ENCODE data around the gene SYTL2.

SYTL2 gene

DNA sequence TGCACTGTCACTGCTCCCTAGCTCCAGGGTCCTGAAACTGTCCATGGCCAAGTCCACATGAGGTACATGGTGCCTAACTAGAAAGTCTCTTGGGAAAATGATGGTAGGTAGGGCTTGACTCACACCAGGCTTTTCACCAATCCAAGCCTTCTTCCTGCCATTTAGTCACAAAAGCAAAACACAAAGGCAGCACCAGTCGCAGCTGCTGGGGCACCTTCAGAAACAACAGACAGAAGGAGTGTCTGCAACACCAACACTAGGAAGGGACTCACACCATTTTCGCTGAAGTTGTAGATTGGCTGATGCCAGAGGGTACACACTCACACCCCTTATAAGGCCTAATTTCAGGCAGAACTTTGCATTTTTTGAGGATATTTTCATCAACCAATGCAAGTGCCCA is 55.7 kb downstream of the SYTL2 start:
- no peak overlapping the region for H3K4me3 ChIP-seq (ENCODE audit: low read length)
- TF ChIP-seq, protein P1, sequence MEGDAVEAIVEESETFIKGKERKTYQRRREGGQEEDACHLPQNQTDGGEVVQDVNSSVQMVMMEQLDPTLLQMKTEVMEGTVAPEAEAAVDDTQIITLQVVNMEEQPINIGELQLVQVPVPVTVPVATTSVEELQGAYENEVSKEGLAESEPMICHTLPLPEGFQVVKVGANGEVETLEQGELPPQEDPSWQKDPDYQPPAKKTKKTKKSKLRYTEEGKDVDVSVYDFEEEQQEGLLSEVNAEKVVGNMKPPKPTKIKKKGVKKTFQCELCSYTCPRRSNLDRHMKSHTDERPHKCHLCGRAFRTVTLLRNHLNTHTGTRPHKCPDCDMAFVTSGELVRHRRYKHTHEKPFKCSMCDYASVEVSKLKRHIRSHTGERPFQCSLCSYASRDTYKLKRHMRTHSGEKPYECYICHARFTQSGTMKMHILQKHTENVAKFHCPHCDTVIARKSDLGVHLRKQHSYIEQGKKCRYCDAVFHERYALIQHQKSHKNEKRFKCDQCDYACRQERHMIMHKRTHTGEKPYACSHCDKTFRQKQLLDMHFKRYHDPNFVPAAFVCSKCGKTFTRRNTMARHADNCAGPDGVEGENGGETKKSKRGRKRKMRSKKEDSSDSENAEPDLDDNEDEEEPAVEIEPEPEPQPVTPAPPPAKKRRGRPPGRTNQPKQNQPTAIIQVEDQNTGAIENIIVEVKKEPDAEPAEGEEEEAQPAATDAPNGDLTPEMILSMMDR (IDR thresholded peaks at IDR 0.05; ENCODE audit: insufficient read depth, low read depth, low read length, missing control alignments), result no peak
- DNase-seq (ENCODE audit: low read depth), result no peak

DNA sequence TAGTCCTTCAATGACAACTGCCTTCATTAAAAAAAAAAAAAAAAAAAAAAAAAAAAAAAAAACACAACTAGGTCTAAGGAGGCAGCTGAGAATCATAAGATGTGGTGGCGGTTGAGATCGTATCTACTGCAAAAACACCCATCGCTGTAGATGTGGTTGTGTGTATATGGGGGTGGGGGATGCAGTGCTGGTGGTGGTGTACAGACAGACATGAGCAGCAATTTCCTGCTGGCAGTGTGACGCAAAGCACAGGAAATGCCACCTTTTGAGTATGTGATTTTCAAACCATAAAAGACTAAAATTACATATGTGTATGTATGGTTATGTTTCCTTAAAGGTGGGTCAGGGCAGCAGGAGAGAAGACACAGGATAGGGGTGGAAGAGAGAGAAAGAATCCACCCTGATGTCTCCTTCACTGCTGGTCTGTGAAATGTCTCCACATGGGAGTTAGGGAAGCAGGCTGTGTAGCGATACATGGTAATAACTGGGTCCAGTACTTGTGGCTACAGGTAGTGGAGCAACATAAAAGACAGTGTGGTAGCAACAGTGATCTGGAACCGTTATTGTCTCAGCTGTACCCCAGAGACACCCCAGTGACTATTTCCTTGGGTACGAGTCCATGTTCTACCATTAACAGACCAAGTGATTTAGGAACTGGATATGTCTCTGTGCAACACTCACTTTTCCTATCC is 57.9 kb downstream of the SYTL2 start:
- no peak overlapping the region for H3K4me3 ChIP-seq (ENCODE audit: low read length)
- no peak for DNase-seq (ENCODE audit: low read depth)
- TF ChIP-seq, protein P1 (IDR thresholded peaks at IDR 0.05; ENCODE audit: insufficient read depth, low read depth, low read length, missing control alignments), result no peak

DNA sequence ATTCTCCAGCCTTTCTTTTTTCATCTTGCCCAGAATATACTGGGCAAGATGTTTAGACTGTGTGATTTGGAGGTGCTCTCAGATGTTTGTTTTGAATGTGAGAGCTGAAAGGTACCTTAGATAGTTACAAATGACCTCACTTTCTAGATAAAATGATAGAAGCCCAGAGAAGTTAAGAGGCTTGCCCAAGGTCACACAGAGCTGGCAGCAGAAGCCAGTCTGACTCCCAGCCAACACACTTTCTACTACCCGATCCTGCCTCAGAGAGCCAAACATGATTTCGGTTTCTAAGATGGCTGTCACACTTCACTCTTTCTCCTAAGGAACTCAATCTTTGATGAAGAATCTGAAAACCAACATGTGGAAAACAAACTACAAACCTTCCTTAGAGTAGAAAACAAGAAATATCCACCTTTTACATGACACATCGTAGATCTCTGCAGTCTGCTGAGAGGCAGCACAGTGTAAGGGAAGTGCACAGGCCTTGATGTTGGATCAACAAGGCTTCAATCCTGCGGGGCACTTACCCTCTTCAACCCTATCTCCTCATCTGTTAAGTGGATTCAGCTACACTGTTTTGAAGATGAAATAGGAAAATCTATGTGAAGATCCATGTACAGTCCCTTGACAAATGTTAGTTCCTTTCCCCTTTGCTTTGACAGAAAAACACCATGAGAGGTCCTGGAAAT is 58.6 kb downstream of the SYTL2 start:
- TF ChIP-seq, protein P1 (IDR thresholded peaks at IDR 0.05; ENCODE audit: insufficient read depth, low read depth, low read length, missing control alignments), result no peak
- H3K4me3 ChIP-seq (ENCODE audit: low read length), result no peak overlapping the region
- no peak for DNase-seq (ENCODE audit: low read depth)

DNA sequence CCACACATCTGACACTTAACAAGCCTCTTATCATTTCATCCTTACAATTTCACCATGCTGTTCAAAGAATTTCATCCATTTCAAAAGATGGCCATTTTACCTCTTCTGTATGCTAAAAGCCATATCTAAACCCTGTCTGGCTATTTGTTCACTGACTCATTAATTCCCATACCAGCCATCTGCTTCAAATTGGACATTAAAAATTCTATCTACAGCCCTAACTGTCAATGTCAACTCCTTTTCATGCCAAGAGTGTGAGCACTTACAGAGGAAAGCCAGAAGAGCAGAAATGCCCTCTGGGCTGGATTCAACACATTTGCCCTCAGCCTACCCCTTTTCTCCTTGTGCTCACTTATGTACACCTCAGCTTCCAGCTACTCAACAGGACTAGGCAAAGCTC is 59.2 kb downstream of the SYTL2 start:
- DNase-seq (ENCODE audit: low read depth), result no peak
- H3K4me3 ChIP-seq (ENCODE audit: low read length), result no peak overlapping the region
- TF ChIP-seq, protein P1 (IDR thresholded peaks at IDR 0.05; ENCODE audit: insufficient read depth, low read depth, low read length, missing control alignments), result no peak

DNA sequence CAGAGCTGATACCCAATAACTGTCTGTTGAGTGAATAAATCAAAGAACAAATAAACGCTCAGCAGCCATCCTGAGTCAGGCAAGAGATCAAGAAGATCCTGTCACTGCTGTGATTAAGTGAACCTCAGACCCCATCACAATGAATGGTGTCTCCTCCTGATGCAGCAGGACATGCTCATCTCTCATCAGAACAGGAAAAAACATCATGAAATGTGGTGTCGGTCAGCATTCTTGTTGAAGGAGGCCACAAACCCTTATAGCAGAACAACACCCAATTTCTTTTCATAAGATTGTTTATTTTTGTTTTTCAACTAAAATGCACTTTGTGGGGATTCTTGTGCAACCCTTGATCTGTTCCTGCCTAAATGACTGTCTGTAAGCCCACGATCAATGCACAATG is 60.3 kb downstream of the SYTL2 start:
- TF ChIP-seq, protein P1 (IDR thresholded peaks at IDR 0.05; ENCODE audit: insufficient read depth, low read depth, low read length, missing control alignments), result no peak
- no peak for DNase-seq (ENCODE audit: low read depth)
- H3K4me3 ChIP-seq (ENCODE audit: low read length), result no peak overlapping the region

DNA sequence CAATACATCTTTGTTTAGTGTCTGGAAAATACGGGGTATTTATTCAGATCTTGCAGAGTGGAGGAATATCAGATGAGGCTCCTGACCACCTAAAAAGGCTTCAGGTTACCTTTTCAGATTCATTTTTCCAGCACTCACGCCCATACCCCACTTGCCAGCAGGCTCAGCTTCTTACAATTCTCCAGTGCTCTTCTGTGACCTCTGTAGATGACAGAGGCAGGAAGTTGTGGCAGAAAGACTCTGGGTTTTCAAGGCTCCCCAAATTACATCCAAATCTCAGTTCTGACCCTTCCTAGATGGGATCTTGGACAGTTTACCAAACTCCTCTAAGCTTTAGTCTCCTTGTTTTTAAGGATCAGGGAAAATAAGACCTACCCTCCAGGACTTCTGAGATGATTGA is 61.1 kb downstream of the SYTL2 start:
- DNase-seq (ENCODE audit: low read depth), result no peak
- TF ChIP-seq, protein P1 (IDR thresholded peaks at IDR 0.05; ENCODE audit: insufficient read depth, low read depth, low read length, missing control alignments), result no peak
- no peak overlapping the region for H3K4me3 ChIP-seq (ENCODE audit: low read length)

Measured in epithelial cell of esophagus (primary cell).